GM06990 (cell line): Measurements from ENCODE around the gene YJEFN3.

Source experiments
- DNase-seq: peaks from one replicate; pipeline ENCODE4 v3.0.0-alpha.2; 2011; ENCODE audit not compliant: insufficient read length; ENCODE audit errors: extremely low read depth
- H3K27me3 ChIP-seq: replicated peaks from 2 replicates; pipeline ENCODE4 v1.6.0; 2011; ENCODE audit warnings: low read length; ENCODE audit not compliant: control insufficient read depth, insufficient read depth
- H3K36me3 ChIP-seq: 2 replicates; pipeline ENCODE4 v1.5.1; 2011; ENCODE audit warnings: low read length; ENCODE audit not compliant: control insufficient read depth, insufficient read depth
- H3K4me3 ChIP-seq: replicated peaks from 2 replicates; pipeline ENCODE4 v1.5.1; 2011; ENCODE audit warnings: low read depth, mild to moderate bottlenecking, control low read depth, low read length
- TF ChIP-seq, protein P1 (sequence below): IDR thresholded peaks from 2 replicates; pipeline ENCODE4 v1.5.1; 2011; ENCODE audit warnings: low read length, control low read depth, mild to moderate bottlenecking, inconsistent platforms; ENCODE audit not compliant: insufficient read depth, poor library complexity, severe bottlenecking

Gene YJEFN3

DNA sequence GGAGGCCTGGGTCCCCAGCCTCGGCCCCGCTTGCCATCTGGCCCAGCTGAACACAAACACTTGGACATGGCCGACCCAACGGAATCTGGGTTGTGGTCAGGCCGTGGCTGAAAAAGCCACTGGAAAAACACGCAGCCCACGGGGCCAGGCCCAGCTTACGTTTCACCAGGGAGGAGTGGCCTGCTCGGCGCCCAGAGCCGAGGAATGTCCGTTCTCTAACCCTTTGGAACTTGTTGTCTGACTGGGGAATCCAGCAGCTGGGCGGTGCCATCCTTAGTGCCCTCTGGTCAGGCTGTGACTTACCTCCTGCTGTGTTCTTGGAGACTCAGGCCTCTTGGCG is 23.1 kb downstream of the YJEFN3 start:
- Histone ChIP-seq H3K36me3 (no peaks in the 10 kb centered on the region), H3K27me3 (no peaks in the 10 kb centered on the region), H3K4me3 (no peak overlapping the region)
- DNase-seq: no peak
- TF ChIP-seq, protein P1, sequence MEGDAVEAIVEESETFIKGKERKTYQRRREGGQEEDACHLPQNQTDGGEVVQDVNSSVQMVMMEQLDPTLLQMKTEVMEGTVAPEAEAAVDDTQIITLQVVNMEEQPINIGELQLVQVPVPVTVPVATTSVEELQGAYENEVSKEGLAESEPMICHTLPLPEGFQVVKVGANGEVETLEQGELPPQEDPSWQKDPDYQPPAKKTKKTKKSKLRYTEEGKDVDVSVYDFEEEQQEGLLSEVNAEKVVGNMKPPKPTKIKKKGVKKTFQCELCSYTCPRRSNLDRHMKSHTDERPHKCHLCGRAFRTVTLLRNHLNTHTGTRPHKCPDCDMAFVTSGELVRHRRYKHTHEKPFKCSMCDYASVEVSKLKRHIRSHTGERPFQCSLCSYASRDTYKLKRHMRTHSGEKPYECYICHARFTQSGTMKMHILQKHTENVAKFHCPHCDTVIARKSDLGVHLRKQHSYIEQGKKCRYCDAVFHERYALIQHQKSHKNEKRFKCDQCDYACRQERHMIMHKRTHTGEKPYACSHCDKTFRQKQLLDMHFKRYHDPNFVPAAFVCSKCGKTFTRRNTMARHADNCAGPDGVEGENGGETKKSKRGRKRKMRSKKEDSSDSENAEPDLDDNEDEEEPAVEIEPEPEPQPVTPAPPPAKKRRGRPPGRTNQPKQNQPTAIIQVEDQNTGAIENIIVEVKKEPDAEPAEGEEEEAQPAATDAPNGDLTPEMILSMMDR: no peak

DNA sequence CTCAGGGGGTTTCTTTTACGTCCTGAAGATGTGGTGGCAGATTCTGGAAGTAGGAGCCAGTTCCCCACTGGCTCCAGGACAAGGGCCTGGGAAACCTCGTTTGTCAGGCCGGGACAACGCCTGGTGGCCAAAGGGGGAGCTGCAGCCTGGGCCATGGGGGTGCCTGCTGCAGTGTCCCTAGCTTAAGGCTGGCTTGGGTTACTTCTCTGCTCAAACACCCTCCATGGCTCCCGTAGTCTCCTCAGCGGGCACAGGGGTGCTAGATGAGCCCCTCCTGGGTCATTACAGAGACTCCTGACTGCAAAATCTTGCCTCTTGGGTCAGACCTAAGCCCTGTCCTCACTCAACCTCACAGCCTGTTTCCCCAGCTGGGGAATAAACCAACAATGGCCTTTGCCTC is 24.1 kb downstream of the YJEFN3 start:
- Histone ChIP-seq H3K36me3 (no peaks in the 10 kb centered on the region), H3K4me3 (no peak overlapping the region), H3K27me3 (no peaks in the 10 kb centered on the region)
- TF ChIP-seq, protein P1: peak; percentile 63
- DNase-seq: no peak

DNA sequence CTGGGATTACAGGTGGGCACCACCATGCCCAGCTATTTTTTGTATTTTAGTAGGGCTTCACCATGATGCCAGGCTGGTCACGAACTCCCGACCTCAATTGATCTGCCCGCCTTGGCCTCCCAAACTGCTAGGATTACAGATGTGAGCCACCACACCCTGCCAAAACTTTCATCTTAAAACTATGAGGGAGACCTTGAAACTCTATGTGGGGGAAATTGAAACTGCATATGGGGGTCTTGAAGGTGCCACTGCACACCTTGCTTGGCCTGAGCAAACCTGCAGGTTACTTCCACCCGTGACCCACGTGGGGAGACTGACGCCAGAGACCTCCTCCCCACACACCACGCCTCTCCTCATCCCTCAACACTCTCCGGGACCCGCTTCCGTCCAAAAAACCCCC is 25.0 kb downstream of the YJEFN3 start:
- H3K36me3 ChIP-seq: no peaks in the 10 kb centered on the region; the same call in 1 of the 2 replicates
- no peak overlapping the region for H3K4me3 ChIP-seq
- H3K27me3 ChIP-seq: no peaks in the 10 kb centered on the region
- no peak for DNase-seq
- TF ChIP-seq, protein P1: no peak

DNA sequence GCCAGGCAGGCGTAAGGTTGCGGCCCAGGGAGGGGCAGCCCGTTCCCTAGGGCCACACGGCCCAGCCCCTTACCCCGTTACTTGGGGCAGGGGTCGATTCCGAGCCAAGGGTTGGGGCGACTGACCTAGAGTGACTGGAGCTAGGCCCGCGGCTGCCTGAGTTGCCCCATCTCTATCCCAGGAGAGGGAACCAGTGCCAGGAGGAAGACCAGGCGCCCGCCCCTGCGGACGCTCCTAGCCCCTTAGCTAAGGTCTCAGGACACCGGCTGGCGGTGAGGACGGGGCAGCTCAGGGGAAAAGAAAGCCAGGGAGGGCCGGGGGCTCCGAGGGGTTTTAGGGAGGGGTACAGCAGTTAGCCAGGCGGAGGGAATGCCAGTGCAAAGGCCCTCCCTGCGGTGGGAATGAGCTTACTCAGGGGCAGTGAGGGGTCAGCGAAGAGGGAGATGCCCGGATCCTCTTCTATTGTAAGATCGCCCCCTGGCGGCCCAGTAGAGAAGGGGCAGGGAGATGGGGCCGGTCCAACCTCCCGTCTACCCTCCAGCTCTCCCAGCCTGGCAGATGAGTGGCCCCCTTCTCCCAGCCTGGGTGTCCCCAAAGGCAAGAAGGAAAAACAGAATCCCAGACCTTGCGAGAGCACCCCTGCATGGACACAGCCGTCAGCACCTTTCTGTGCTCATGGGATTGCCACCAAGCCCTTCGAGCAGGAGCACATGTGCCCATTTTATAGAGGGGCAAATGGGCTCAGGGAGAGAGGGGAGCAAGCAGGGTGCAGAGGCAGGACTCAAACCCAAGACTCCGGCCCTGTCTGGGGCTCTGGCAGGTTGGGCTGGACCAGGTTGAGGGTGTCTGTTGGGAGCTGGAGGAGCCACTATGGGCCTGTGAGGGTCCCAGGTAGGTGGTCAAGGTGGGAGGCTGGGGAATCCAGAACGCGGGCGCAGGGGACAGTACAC is 25.6 kb downstream of the YJEFN3 start:
- H3K4me3 ChIP-seq: no peak overlapping the region
- no peak for DNase-seq
- no peaks in the 10 kb centered on the region for H3K27me3 ChIP-seq
- H3K36me3 ChIP-seq: peaks cover 4% of the 10 kb centered on the region; the same call in 1 of the 2 replicates
- TF ChIP-seq, protein P1: peak; percentile 86

DNA sequence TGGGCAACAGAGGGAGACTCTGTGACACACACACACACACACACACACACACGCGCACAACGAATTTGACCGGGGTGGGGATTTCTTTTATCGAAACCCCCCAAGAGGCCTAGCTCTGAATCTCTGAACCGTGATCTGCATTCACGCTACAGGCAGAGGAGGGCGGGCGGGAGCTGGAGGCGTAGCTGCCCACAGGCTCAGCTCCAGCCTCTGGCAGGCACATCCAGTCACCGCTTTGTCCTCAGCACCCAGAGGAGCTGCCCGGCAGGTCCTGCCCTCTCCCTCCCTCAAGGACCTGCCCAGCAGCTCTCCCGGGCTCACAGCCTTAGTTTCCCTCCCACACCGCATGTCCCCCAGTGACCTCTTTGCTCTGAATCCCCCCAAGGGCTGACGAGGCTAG is 29.3 kb downstream of the YJEFN3 start:
- Histone ChIP-seq H3K36me3 (peaks cover 8% of the 10 kb centered on the region), H3K4me3 (no peak overlapping the region), H3K27me3 (no peaks in the 10 kb centered on the region)
- TF ChIP-seq, protein P1: no peak
- DNase-seq: no peak

DNA sequence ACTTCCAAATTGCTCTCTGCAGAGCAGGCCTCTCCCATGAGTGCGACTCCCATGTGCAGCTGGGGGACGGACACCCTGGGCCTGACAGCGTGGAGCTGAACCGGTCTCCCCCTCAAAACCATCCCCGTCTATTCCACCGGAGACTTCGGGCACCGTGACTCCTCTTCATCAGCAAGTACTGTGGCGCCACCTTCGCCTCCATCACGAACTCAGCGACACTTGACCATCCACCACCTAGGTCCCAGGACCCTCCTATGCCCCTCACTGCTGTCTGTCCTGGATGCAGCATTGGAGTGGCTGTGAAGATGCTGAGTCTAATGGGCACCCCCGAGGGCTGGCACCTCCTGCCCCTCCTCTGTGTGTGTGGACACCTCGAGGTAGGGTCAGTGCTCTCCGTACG is 29.9 kb downstream of the YJEFN3 start:
- Histone ChIP-seq H3K27me3 (no peaks in the 10 kb centered on the region), H3K4me3 (no peak overlapping the region), H3K36me3 (peaks cover 11% of the 10 kb centered on the region)
- TF ChIP-seq, protein P1: no peak
- no peak for DNase-seq
